ENCODE results near the gene KRTAP9-4.
"Not testable (repeated sequence)": the region's sequence is repeated elsewhere in the genome, so short reads cannot be mapped to it uniquely, and the experiment has no call there.

The KRTAP9-4 gene, protein sequence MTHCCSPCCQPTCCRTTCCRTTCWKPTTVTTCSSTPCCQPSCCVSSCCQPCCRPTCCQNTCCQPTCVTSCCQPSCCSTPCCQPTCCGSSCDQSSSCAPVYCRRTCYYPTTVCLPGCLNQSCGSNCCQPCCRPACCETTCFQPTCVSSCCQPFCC

DNA sequence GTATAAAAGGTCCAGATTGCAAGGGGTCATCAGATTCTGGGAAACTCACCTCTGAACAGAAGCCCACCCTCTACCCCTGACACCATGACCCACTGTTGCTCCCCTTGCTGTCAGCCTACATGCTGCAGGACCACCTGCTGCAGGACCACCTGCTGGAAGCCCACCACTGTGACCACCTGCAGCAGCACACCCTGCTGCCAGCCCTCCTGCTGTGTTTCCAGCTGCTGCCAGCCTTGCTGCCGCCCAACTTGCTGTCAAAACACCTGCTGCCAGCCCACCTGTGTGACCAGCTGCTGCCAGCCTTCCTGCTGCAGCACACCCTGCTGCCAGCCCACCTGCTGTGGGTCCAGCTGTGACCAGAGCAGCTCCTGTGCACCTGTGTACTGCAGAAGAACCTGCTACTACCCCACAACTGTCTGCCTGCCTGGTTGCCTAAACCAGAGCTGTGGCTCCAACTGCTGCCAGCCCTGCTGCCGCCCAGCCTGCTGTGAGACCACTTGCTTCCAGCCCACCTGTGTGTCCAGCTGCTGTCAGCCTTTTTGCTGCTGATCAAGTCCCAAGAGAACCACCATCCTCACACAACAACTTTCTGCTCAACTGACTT is at the start of gene KRTAP9-4:
Gene KRTAP9-4 (plus strand): TSS at position 51 of the 604 bp plus-strand sequence. CDS start 34 bp downstream, at position 85.
- not testable (repeated sequence) for DNase-seq

DNA sequence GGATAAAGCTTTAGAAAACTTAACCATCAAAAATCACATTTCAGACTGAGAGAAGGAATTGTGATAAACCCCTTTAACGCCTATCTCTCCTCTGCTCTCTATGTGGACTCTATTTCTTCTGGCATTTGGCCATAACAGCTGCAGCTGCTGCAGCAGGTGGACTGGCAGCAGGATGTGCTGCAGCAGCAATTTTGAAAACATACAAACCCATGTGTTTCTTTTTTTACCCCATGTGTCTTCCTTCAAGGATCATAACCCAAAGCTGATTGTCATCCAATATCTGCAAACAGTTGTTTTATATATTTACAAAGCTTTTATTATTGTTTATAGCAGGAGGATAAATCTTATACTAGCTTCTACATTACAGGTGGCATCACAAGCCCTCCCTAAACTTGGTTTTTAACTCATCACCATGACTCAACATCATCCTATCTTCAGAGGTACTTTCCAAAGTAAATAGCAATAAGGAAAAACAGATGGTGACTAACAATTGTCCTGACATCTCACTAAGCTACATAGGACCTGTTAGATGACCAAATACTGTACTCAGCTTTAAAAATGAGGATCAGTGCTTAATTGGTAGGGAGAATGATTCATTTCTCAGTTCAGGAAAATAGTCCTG is 37.5 kb upstream of the KRTAP9-4 start:
- no peak for DNase-seq

- DNase-seq = no peak
Observed at GRCh38 chr17:41212524-41213169, 36.8 kb upstream of the KRTAP9-4 start.

GRCh38 chr17:41215681-41216080 is 33.8 kb upstream of the KRTAP9-4 start:
- no peak for DNase-seq

DNA sequence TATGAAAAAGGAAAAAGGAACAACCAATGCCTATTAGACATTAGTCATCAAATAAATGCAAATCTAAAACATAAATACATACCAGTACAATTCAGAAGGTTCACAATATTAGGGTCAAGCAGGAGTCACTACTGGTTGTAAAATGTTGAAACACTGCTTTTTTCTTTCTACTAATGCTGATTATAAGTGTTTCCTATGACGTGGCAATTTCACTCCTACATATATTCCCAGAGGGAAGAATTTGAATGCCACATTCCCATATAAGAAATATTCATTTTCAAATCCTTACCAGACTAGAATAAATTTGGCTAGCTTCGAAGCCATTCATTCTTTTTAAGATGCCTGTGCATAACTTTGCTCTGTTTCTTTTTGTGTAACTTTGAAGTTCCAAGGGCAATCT is 25.7 kb upstream of the KRTAP9-4 start:
- DNase-seq = no peak

- DNase-seq = no peak
Observed at GRCh38 chr17:41226051-41226450, 23.4 kb upstream of the KRTAP9-4 start.

DNA sequence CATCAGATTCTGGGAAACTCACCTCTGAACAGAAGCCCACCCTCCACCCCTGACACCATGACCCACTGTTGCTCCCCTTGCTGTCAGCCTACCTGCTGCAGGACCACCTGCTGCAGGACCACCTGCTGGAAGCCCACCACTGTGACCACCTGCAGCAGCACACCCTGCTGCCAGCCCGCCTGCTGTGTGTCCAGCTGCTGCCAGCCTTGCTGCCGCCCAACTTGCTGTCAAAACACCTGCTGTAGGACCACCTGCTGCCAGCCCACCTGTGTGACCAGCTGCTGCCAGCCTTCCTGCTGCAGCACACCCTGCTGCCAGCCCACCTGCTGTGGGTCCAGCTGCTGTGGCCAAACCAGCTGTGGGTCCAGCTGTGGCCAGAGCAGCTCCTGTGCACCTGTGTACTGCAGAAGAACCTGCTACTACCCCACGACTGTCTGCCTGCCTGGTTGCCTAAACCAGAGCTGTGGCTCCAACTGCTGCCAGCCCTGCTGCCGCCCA is 22.8 kb upstream of the KRTAP9-4 start, which contains the start of gene KRTAP9-2:
Gene KRTAP9-2 (plus strand): TSS at position 51 of the 498 bp plus-strand sequence. CDS start 7 bp downstream, at position 58.
- not testable (repeated sequence) for DNase-seq

GRCh38 chr17:41230094-41230493 is 19.4 kb upstream of the KRTAP9-4 start:
- DNase-seq = no peak

- no peak for DNase-seq
Observed at GRCh38 chr17:41231731-41232130, 17.8 kb upstream of the KRTAP9-4 start.

DNA sequence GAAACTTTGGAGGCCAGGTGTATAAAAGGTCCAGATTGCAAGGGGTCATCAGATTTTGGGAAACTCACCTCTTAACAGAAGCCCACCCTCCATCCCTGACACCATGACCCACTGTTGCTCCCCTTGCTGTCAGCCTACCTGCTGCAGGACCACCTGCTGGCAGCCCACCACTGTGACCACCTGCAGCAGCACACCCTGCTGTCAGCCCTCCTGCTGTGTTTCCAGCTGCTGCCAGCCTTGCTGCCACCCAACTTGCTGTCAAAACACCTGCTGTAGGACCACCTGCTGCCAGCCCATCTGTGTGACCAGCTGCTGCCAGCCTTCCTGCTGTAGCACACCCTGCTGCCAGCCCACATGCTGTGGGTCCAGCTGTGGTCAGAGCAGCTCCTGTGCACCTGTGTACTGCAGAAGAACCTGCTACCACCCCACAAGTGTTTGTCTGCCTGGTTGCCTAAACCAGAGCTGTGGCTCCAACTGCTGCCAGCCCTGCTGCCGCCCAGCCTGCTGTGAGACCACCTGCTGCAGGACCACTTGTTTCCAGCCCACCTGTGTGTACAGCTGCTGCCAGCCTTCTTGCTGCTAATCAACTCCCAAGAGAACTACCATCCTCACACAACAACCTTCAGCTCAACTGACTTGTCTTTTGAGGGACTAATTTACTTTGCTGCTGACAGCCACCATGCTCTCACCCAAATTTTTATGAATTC is 16.9 kb upstream of the KRTAP9-4 start, which contains the start of gene KRTAP9-3:
Gene KRTAP9-3 (plus strand): TSS at position 51 of the 707 bp plus-strand sequence. CDS start 53 bp downstream, at position 104.
- not testable (repeated sequence) for DNase-seq

GRCh38 chr17:41237116-41237515 is 12.4 kb upstream of the KRTAP9-4 start:
- DNase-seq = not testable (repeated sequence)

GRCh38 chr17:41237949-41238437 is 11.5 kb upstream of the KRTAP9-4 start, which contains the start of gene KRTAP9-8:
TSS of gene KRTAP9-8 (plus strand) at chr17:41237999. CDS start at chr17:41238052, 53 bp downstream.
- not testable (repeated sequence) for DNase-seq

DNA sequence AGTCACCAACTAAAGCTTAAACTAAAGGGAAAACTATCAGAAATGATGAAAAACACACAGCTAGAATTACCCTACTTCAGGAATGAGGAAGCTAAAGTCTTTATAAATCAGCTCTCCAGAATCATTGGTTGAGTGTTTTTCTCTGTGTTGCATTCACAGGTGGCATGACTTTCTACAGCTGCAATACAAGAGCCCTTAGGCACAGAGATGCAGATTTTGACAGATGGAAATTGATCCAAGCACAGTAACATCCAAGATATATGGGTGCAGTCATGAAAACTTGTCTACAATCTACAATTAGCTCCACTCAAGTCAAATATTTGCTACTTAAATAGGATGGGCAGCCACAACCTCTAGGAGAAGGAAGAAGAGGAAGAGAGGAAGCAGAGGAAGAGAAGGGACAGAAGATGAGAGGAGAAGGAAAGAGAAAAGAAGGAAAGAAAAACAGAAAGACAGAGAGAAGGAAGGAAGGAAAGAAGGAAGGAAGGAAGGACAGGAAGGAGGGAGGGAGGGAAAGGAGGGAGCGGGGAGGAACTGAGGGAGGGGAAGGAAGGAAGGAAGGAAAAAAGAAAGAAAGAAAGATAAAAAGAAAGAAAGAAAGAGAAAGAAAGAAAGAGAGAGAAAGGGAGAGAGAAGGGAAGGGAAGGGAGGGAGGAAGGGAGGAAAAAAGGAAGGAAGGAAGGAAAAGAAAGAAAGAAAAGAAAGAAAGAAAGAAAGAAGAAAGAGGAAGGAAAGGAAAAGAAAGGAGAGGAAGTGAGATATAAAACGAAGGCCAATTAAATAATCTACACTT is 2.3 kb upstream of the KRTAP9-4 start:
- DNase-seq = not testable (repeated sequence)

- no peak for DNase-seq
Observed at GRCh38 chr17:41251261-41251660, 1.8 kb downstream of the KRTAP9-4 start.

GRCh38 chr17:41254861-41255260 is 5.4 kb downstream of the KRTAP9-4 start:
- DNase-seq = no peak

DNA sequence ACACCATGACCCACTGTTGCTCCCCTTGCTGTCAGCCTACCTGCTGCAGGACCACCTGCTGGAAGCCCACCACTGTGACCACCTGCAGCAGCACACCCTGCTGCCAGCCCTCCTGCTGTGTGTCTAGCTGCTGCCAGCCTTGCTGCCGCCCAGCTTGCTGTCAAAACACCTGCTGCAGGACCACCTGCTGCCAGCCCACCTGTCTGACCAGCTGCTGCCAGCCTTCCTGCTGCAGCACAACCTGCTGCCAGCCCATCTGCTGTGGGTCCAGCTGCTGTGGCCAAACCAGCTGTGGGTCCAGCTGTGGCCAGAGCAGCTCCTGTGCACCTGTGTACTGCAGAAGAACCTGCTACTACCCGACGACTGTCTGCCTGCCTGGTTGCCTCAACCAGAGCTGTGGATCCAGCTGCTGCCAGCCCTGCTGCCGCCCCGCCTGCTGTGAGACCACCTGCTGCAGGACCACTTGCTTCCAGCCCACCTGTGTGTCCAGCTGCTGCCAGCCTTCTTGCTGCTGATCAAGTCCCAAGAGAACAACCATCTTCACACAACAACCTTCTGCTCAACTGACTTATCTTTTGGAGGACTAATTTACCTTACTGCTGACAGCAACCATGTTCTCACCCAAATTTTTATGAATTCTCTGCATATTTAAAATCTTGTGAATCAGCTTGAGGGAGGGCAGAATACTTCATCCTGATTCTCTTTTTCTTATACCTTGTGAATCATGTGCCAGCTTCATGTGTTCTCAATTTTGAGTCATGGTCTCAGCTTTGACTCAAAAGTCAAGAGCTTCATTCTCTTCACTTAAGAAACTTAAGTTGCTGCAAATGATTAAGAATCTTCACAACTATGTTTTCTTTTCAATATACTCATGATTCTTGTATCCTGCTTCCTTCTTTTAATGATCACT is 6.1 kb downstream of the KRTAP9-4 start, which contains the start of gene KRTAP9-9:
Gene KRTAP9-9 (plus strand): TSS at position 4 of the 910 bp plus-strand sequence.
- not testable (repeated sequence) for DNase-seq

GRCh38 chr17:41256291-41256685 is 6.8 kb downstream of the KRTAP9-4 start:
- DNase-seq = no peak

- no peak for DNase-seq
Observed at GRCh38 chr17:41258406-41258805, 8.9 kb downstream of the KRTAP9-4 start.

GRCh38 chr17:41263212-41263611 is 13.7 kb downstream of the KRTAP9-4 start:
- no peak for DNase-seq

DNA sequence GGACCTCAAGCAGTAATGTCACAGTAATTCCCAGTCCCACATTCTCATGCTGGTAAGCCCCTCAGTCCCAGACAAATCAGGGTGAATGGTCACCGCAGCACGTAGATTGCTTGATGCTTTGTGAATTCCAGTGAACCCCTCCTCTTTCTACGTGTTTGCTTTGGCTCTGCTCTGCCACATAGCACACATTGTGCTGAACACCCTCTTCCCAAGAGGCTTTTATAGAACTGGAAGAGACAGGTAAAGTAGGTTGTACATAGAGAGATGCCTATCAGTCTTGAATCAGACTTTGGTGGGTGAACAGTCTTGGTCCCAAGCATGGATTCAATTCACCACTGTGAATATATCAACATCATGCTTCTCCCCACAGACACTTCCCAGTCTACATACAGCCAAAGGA is 15.1 kb downstream of the KRTAP9-4 start:
- no peak for DNase-seq
